OCI-M1 (cell line): ENCODE results near the gene TBL3.

Experiments
- DNase-seq: peaks from one replicate; lab custom pipeline; 2025; lab: John Stamatoyannopoulos, UW

TBL3 gene

GRCh38 chr16:1982991-1983543 lies 11.2 kb downstream of the TBL3 start:
- no peak for DNase-seq

- DNase-seq, result peak; percentile 96
Measured at GRCh38 chr16:1983544-1984346, 11.9 kb downstream of the TBL3 start, which contains the start of gene GFER. Gene GFER (plus strand): TSS chr16:1984193. CDS start chr16:1984219, 26 bp downstream.

- DNase-seq, result no peak
Measured at GRCh38 chr16:1984347-1985225, 12.7 kb downstream of the TBL3 start.

GRCh38 chr16:1985466-1986150 lies 13.8 kb downstream of the TBL3 start:
- no peak for DNase-seq

GRCh38 chr16:1987198-1987597 lies 15.3 kb downstream of the TBL3 start:
- no peak for DNase-seq

GRCh38 chr16:1989209-1990100 lies 17.6 kb downstream of the TBL3 start, which contains the start of gene SYNGR3:
Gene SYNGR3 (plus strand): TSS chr16:1989970. CDS start chr16:1990103, 133 bp downstream.
- no peak for DNase-seq

- no peak for DNase-seq
Measured at GRCh38 chr16:1990101-1990350, 18.2 kb downstream of the TBL3 start.

- DNase-seq, result no peak
Measured at GRCh38 chr16:1990351-1991134, 18.7 kb downstream of the TBL3 start.

- no peak for DNase-seq
Measured at GRCh38 chr16:1991135-1991551, 19.3 kb downstream of the TBL3 start.

GRCh38 chr16:1991588-1991947 lies 19.7 kb downstream of the TBL3 start:
- DNase-seq, result no peak

- DNase-seq, result peak; percentile 87
Measured at GRCh38 chr16:1991948-1992703, 20.3 kb downstream of the TBL3 start.

- no peak for DNase-seq
Measured at GRCh38 chr16:1992704-1993317, 21.0 kb downstream of the TBL3 start.

- DNase-seq, result peak; percentile 28
Measured at GRCh38 chr16:1993731-1994131, 21.9 kb downstream of the TBL3 start.

- no peak for DNase-seq
Measured at GRCh38 chr16:1997494-1998359, 25.9 kb downstream of the TBL3 start.

- no peak for DNase-seq
Measured at GRCh38 chr16:1998360-1998835, 26.5 kb downstream of the TBL3 start.

GRCh38 chr16:1998852-1999801 lies 27.3 kb downstream of the TBL3 start:
- DNase-seq, result no peak
